Measurements from ENCODE around the gene KIF14. TPM values are rescaled to one million over a fixed set of nuclear protein-coding genes. Genes with fewer than 3 reads are reported as not detected.

Gene KIF14
- total and polyA plus RNA-seq, 2 donors (not counting 3 experiments of a cell fraction or from before 2014, with no cell fraction given), result 1.5 to 13.8 TPM

- H3K36me3 ChIP-seq (ENCODE audit: control insufficient read depth in 2 of 2, extremely low read depth in 1 of 2, insufficient read depth in 2 of 2, low read length in 2 of 2), result peaks cover 0 to 3% of the 10 kb centered on the region in 2 experiments
- CTCF ChIA-PET, result interaction anchor here (0.6 to 6.1 kb wide), 3 partner anchors 19 to 31 kb away, joined by 3 to 33 read pairs (median 4); no protein-coding TSS in a partner anchor
Observed at GRCh38 chr1:200644021-200644420, 23.5 kb upstream of the KIF14 start.

More at GRCh38 chr1:200644021-200644420, 23.5 kb upstream of the KIF14 start:
- no peaks in the 10 kb centered on the region for H3K27me3 ChIP-seq (ENCODE audit: control insufficient read depth in 2 of 2, insufficient read depth in 2 of 2, low read length in 2 of 2)
- no peak overlapping the region for H3K4me2 ChIP-seq (ENCODE audit: insufficient read depth, low read length)
- DNase-seq (ENCODE audit: low read depth, low spot score), result no peak
- TF ChIP-seq CTCF (IDR thresholded peaks at IDR 0.05; ENCODE audit: extremely low read depth in 1 of 2, insufficient read depth in 1 of 2, low read depth in 1 of 2, low read length in 2 of 2), result no peak
- TF ChIP-seq EZH2 (IDR thresholded peaks at IDR 0.05; ENCODE audit: borderline replicate concordance, low read depth, low read length, severe bottlenecking), result no peak
- no peak for TF ChIP-seq MAX (IDR thresholded peaks at IDR 0.05; ENCODE audit: insufficient read depth, insufficient read length)
- no peak for TF ChIP-seq JUN (IDR thresholded peaks at IDR 0.05; ENCODE audit: borderline replicate concordance, insufficient read depth, insufficient read length, low read depth)
- TF ChIP-seq POLR2AphosphoS5 (IDR thresholded peaks at IDR 0.05; ENCODE audit: insufficient read depth, low read depth, low read length), result no peak
- no peak for TF ChIP-seq POLR2A (IDR thresholded peaks at IDR 0.05; ENCODE audit: low read depth, low read length)
- no peak for TF ChIP-seq FOS (IDR thresholded peaks at IDR 0.05; ENCODE audit: borderline replicate concordance, insufficient read depth, low read length)
- TF ChIP-seq GATA2 (IDR thresholded peaks at IDR 0.05; ENCODE audit: insufficient read depth, insufficient read length, low read depth, low read length), result no peak
- TF ChIP-seq MYC (IDR thresholded peaks at IDR 0.05; ENCODE audit: low read depth, low read length), result no peak
- H4K20me1 ChIP-seq (replicated peaks; ENCODE audit: control insufficient read depth, extremely low read depth, insufficient read depth, low read length), result no peaks in the 10 kb centered on the region
- no peaks in the 10 kb centered on the region for H3K9me1 ChIP-seq (replicated peaks; ENCODE audit: control insufficient read depth, extremely low read depth, insufficient read depth, low read length)
- no peaks in the 10 kb centered on the region for H3K79me2 ChIP-seq (ENCODE audit: control insufficient read depth, insufficient read depth, low read length)
- H3K27ac ChIP-seq (ENCODE audit: insufficient read depth, low read depth, low read length), result no peak overlapping the region
- FAIRE-seq, result no peak
- no TSS peak for BruUV-seq (replicated peaks)
- no peak overlapping the region for H3K9ac ChIP-seq (replicated peaks; ENCODE audit: extremely low read depth, insufficient read depth, low read length)
- dilution Hi-C loops (cut with MboI; ENCODE audit: extremely low pct_ligation_motif_present, low sequenced_read_pairs), result no loop called here
- no peak overlapping the region for H3K4me3 ChIP-seq (replicated peaks in 1 of 3; ENCODE audit: insufficient read depth in 1 of 3, low read depth in 1 of 3, low read length in 3 of 3)
- intact Hi-C loops (cut with micrococcal nuclease), result no loop called here
- H2AFZ ChIP-seq (ENCODE audit: low read depth, low read length), result no peak overlapping the region
- POLR2A ChIA-PET, result interaction anchor here (0.5 to 0.6 kb wide), 3 partner anchors 8 to 22 kb away, joined by 3 to 4 read pairs (median 3); no protein-coding TSS in a partner anchor
- peaks cover 14% of the 10 kb centered on the region for H3K4me1 ChIP-seq (ENCODE audit: control insufficient read depth, extremely low read depth, insufficient read depth, low read length)
- no peaks in the 10 kb centered on the region for H3K9me3 ChIP-seq (replicated peaks; ENCODE audit: control insufficient read depth, insufficient read depth, low read length)

Data from endothelial cell of umbilical vein (primary cell).